D341Med (cell line): ENCODE data around the gene DDX10.
"Not testable (repeated sequence)": the region's sequence is repeated elsewhere in the genome, so short reads cannot be mapped to it uniquely, and the experiment has no call there.

Source experiments
- DNase-seq: peaks from one replicate; pipeline ENCODE4 v3.0.0; 2012; ENCODE audit warnings: low spot score

Gene DDX10

DNA sequence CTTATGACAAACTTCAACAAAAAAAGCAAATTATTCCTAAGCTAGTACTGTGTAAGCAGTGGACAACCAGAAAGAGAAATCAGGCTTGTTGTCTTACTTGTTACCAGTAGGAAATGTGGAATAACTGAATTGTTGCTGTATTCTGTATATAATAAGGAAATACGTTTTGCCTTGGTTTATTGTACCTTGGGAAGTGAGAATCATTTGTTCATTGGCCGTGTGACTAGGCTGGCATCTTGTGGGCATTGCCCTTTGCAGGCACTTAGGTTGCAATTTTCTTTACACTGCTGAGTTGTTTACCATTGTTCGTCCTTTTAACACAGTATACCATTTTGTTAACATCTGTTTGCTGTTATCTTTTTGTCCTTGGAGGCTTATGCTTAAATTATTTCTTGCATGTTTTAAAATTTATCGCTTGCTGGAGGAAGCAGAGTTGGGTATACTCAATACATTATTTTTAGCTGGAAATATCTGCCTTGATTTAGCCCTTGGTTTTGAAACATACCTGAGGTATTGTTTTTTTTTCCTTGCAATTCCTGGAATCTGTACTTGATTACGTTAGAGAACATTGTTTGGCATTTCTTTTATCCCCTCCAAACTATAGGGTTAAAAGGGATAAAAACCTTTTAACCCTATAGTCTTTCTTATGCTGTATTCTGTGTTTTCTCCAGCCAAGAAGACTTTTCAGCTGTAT lies 109.3 kb downstream of the DDX10 start:
- DNase-seq, result no peak

DNA sequence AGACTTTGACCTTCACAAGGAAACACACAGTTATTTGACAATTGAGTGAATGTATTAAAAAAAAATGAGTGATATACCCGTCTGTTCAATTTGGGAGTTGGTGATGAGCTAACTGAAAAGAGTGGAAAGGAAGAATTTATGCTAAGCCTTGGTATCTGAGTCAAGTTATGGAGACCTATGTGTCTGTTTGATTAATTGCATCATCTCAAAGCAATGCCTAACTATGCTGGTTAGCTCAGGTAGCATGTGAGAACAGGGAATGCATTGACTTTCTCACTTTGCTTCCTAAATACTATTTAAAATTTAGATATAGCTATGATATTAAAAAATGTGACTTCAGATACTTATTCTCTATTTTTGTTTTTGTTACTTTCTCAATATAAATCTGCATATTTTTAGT lies 110.5 kb downstream of the DDX10 start:
- no peak for DNase-seq

DNA sequence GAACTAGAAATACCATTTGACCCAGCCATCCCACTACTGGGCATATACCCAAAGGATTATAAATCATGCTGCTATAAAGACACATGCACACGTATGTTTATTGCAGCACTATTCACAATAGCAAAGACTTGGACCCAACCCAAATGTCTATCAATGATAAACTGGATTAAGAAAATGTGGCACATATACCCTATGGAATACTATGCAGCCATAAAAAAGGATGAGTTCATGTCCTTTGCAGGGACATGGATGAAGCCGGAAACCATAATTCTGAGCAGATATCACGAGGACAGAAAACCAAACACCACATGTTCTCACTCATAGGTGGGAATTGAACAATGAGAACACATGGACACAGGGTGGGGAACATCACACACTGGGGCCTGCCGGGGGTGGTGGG lies 114.3 kb downstream of the DDX10 start:
- DNase-seq, result not testable (repeated sequence)

- DNase-seq, result no peak
These were observed 115.2 kb downstream of the DDX10 start for GRCh38 chr11:108780119-108780518.

DNA sequence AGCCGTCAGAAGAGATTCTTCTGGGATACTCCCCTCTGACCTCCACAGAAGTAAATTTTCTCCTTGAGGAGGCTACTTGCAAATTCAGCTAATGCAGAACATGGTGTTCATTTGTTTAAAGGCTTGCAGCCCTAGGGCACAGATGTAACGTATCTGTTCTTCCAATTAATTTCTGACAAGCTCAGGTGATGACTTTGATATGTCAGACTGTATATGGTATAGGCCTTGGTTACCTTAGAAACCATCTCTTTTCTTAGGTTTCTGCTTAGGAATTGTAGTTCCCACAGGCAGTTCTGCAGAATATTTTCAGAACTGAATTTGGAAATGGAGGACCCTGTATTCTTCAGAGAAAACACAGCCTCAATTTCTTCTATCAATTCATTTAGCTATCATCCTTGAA lies 117.1 kb downstream of the DDX10 start:
- no peak for DNase-seq

GRCh38 chr11:108786281-108786990 lies 121.6 kb downstream of the DDX10 start:
- DNase-seq, result no peak

DNA sequence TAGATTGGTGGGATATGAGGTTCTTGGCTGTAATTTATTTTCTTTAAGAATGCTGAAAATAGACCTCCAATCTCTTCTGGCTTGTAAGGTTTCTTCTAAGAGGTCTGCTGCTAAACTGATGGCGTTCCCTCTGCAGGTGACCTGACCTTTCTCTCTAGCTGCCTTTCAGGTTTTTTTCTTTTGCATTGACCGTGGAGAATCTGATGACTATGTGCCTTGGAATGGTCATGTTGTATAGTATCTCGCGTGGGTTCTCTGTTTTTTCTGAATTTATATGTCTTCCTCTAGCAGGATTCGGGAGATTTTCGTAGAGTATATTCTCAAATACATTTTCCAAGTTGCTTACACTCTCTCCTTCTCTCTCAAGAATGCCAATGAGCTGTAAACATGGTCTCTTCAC lies 122.2 kb downstream of the DDX10 start:
- no peak for DNase-seq

DNA sequence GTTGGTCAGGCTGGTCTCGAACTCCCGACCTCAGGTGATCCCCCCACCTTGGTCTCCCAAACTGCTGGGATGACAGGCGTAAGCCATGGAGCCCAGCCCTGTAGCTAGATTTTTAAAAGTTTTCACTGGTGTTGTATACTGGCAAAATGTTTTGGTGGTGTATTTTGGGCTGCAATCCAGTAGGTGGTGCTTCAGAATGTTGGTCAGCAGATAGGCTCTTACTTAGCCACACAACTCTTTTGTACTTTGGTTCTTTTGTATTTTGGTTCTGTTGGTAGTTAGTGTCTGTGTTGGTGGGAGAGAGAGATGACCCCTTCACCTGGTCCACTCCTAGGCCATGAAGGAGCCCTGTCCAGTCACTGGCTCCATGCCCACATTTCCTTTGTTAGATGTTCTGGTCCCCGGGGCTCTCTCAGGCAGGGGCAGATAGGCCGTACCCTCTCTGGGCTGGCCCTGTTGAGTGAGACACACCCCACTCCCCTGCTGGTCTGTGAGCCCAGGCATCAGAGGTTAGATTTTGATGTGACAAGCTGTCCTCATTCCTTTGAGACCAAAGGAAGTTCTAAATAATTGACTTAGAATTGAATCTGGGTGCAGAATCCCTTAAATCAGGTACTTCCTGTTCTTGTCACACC lies 123.8 kb downstream of the DDX10 start:
- DNase-seq, result peak; percentile 41

- no peak for DNase-seq
These were observed 125.8 kb downstream of the DDX10 start for GRCh38 chr11:108790501-108791299.

DNA sequence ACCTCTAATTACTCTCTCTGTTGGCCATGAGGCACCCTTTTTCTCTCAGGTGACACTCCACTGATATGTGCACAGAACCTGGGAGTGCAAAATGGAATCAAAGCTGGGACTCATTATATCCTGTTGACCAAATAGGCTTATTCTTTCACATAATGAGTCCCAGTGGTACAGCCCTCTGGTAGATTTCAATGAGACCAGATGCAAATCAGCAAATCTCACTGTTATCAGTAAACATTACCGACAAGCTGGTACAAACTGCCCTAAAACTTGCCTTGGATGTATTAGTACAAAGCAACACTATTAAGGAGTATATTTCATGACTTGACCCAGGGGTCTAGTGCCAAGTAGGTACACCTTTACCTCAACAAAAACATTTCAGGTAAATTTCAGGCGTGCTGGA lies 128.3 kb downstream of the DDX10 start:
- no peak for DNase-seq

DNA sequence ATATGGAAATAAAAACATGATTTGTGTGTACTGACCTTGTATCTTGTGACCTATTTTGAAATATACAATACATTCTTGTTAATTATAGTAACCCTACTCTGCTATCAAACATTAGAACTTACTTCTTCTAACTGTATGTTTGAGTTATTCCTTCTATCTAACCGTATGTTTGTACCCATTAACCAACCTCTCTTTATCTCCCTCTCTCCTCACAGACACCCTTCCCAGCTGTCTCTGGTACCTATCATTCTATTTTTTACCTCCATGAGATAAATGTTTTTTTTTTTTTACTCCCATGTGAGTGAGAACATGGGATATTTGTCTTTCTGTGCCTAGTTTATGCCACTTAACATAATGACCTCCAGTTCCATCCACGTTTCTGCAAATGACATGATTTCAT lies 128.7 kb downstream of the DDX10 start:
- no peak for DNase-seq

DNA sequence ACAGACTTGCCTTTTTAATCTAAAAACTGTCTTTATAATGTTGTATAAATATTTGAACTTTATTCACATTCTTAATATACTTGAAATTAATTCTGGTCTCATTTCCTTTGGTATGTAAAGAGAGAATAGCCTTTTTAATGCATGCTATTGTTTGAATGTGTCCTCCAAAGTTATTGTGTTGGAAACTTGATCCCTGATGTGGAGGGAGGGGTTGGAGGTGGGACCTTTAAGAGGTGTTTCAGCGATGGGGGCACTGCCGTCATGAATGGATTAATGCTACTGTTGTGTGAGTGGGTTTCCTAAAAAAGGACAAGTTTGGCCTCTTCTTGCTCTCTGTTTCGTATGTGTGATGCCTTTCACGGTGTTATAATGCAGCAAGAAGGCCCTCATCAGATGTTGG lies 131.7 kb downstream of the DDX10 start:
- no peak for DNase-seq

- DNase-seq, result no peak
These were observed 132.8 kb downstream of the DDX10 start for GRCh38 chr11:108797578-108798100.

DNA sequence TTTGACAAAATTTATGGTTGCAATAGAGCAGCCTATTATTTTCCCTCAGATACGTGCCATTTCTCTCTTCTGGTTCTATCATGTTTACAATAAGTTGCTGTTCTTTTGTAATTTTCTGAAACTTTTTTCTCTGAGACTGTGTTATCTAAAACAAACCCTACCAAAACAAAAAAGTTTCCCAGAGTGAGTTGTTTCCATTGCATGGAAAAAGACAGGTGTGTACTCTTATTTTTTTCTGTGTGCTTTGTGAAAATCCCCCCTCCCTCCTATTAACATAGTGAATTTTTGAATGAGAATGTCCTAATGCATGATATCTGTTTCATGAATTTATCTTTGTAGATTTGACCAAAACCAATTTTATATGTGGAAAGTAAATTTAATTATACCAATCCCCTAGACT lies 137.6 kb downstream of the DDX10 start:
- DNase-seq, result no peak

DNA sequence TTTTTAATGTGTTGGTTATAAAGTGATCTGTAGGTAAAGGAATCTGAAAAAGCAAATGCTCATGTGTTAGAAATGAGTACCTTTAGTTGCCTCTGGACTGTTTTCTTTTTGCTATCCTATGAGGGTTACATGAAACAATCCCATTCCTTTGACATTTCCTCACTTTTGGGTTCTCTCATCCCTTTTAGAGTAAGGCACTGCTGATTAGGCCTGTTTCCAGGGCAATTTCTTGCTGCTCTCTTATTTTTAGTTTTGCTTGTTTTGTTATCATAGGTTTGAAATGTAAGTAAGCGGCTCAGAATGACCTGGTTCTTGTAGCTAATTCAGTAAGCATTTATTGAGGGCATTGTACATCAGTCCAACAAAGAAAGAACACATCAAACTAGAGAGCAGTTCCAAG lies 138.9 kb downstream of the DDX10 start:
- no peak for DNase-seq

DNA sequence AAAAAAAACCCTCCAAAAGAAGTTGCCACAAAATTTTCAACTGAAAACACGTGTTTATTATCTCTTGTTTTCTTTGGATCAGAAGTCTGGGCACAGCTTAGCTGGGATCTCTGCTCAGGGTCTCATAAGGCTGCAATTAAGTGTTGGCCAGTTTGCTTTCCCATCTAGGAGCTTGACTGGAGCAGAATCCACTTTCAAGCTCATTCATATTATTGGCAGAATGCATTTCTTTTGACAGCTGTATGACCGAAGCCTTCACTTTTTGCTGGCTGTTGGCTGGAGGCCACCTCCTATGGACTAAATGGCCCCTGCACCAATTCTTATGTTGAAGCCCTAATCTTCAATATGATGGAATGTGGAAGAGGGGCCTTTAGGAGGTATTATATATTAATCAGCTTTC lies 139.6 kb downstream of the DDX10 start:
- no peak for DNase-seq

DNA sequence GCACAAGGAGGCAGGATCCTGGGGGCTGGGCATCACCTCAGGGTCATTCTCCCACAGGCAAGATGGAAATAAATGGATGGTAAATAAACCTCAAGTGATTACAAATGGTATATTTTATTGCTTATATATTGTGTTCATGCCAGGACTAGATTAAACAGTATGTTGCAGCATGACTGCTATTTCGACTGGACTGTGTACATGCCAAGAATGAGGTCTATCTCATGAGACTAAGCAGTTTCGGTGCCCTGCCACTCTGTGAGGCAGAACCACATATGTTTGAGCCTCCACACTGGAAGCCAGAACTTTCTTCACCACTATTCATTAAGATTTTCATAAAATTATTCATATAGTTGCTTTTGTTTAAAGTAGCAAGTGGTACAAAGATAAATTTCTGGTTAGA lies 140.2 kb downstream of the DDX10 start:
- no peak for DNase-seq

- no peak for DNase-seq
These were observed 142.4 kb downstream of the DDX10 start for GRCh38 chr11:108807262-108807661.

- DNase-seq, result no peak
These were observed 148.2 kb downstream of the DDX10 start for GRCh38 chr11:108813086-108813485.

GRCh38 chr11:108817976-108818375 lies 153.1 kb downstream of the DDX10 start:
- DNase-seq, result no peak

- no peak for DNase-seq
These were observed 154.1 kb downstream of the DDX10 start for GRCh38 chr11:108818971-108819370.

DNA sequence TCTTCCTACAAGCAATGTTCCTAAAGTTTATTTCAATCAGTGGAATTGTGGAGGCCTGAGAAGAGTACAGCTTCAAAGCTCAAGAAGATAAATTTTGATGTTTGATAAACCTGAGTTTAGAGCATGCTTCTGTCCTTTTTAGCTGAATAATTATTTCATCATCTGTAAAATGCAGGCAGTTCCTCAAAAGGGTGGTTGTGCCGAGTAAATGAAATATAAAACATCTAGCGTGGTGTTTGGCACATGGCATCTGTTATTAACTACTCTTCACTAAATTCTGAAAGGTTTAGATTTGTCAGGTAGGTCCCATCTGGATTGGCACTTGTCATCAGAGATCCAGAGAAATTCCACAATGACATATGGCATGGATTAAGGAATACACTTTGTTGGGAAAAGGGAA lies 155.1 kb downstream of the DDX10 start:
- DNase-seq, result no peak
